Neural crest cell (in vitro differentiated cells): ENCODE data around the gene SELENOM. TPM values are rescaled to one million over a fixed set of nuclear protein-coding genes. Genes with fewer than 3 reads are reported as not detected.

Experiments
- DNase-seq: peaks from one replicate; pipeline ENCODE4 v3.0.0; 2021; ENCODE audit warnings: low read depth, mixed read lengths, low spot score
- H3K27ac Mint-ChIP-seq: one replicate; pipeline ENCODE4 v1.8.0; 2021; ENCODE audit warnings: mild to moderate bottlenecking, mixed read lengths; ENCODE audit not compliant: unreplicated experiment
- H3K27me3 Mint-ChIP-seq: 2 replicates; pipeline ENCODE4 v1.8.0; 2021; ENCODE audit warnings: low read depth, mild to moderate bottlenecking, mixed read lengths
- H3K36me3 Mint-ChIP-seq: 2 replicates; pipeline ENCODE4 v1.8.0; 2021; ENCODE audit warnings: low read depth, mild to moderate bottlenecking, mixed read lengths
- H3K4me1 Mint-ChIP-seq: 2 replicates; pipeline ENCODE4 v1.8.0; 2021; ENCODE audit warnings: mixed read lengths
- H3K4me3 Mint-ChIP-seq: one replicate; pipeline ENCODE4 v1.8.0; 2021; ENCODE audit warnings: mild to moderate bottlenecking, mixed read lengths
- H3K9me3 Mint-ChIP-seq: 2 replicates; pipeline ENCODE4 v1.8.0; 2021; ENCODE audit warnings: mixed read lengths
- CTCF ChIP-seq: fragments of 200-600 bp; sonication (generic); conservative IDR thresholded peaks from 2 replicates; pipeline ENCODE4 v1.5.0; 2021; ENCODE audit warnings: antibody characterized with exemption, mild to moderate bottlenecking
- total RNA-seq: library from RNA; stranded (reverse); gene quantifications from 2 replicates; pipeline ENCODE4 v1.2.1, GENCODE V29; 2021

The SELENOM gene
- total RNA-seq, 1 donor from 2014 or later, result 10.1 TPM

GRCh38 chr22:31134688-31135087, 27.3 kb upstream of the SELENOM start:
- no peak for TF ChIP-seq CTCF
- Mint-ChIP-seq H3K4me3 (no peak overlapping the region), H3K36me3 (no peaks in the 10 kb centered on the region), H3K27ac (no peak overlapping the region), H3K4me1 (peaks cover 22% of the 10 kb centered on the region), H3K27me3 (no peaks in the 10 kb centered on the region), H3K9me3 (no peaks in the 10 kb centered on the region)
- DNase-seq, result no peak

- no peak overlapping the region for H3K27ac Mint-ChIP-seq
- DNase-seq, result no peak
- H3K4me3 Mint-ChIP-seq, result no peak overlapping the region
- H3K9me3 Mint-ChIP-seq, result no peaks in the 10 kb centered on the region
- no peak for TF ChIP-seq CTCF
- no peaks in the 10 kb centered on the region for H3K27me3 Mint-ChIP-seq
- peaks cover 14% of the 10 kb centered on the region for H3K4me1 Mint-ChIP-seq
- no peaks in the 10 kb centered on the region for H3K36me3 Mint-ChIP-seq
Observed at GRCh38 chr22:31133911-31134310, 26.5 kb upstream of the SELENOM start.

- H3K27me3 Mint-ChIP-seq, result no peaks in the 10 kb centered on the region
- H3K36me3 Mint-ChIP-seq, result no peaks in the 10 kb centered on the region
- H3K4me3 Mint-ChIP-seq, result no peak overlapping the region
- H3K4me1 Mint-ChIP-seq, result no peaks in the 10 kb centered on the region
- no peak for TF ChIP-seq CTCF
- H3K27ac Mint-ChIP-seq, result no peak overlapping the region
- H3K9me3 Mint-ChIP-seq, result no peaks in the 10 kb centered on the region
- DNase-seq, result no peak
Observed at GRCh38 chr22:31130873-31131272, 23.5 kb upstream of the SELENOM start.

- H3K36me3 Mint-ChIP-seq, result no peaks in the 10 kb centered on the region
- DNase-seq, result no peak
- H3K27me3 Mint-ChIP-seq, result no peaks in the 10 kb centered on the region
- H3K27ac Mint-ChIP-seq, result no peak overlapping the region
- H3K4me1 Mint-ChIP-seq, result peaks cover 9% of the 10 kb centered on the region
- no peaks in the 10 kb centered on the region for H3K9me3 Mint-ChIP-seq
- H3K4me3 Mint-ChIP-seq, result no peak overlapping the region
- no peak for TF ChIP-seq CTCF
Observed at GRCh38 chr22:31128156-31128555, 20.8 kb upstream of the SELENOM start.

- no peaks in the 10 kb centered on the region for H3K9me3 Mint-ChIP-seq
- H3K4me3 Mint-ChIP-seq, result no peak overlapping the region
- peaks cover 11% of the 10 kb centered on the region for H3K4me1 Mint-ChIP-seq
Observed at GRCh38 chr22:31127181-31127772, 19.9 kb upstream of the SELENOM start.

More at GRCh38 chr22:31127181-31127772, 19.9 kb upstream of the SELENOM start:
- H3K36me3 Mint-ChIP-seq, result no peaks in the 10 kb centered on the region
- no peak overlapping the region for H3K27ac Mint-ChIP-seq
- H3K27me3 Mint-ChIP-seq, result no peaks in the 10 kb centered on the region
- TF ChIP-seq CTCF, result no peak
- DNase-seq, result no peak
